K562 (cell line): Measurements from ENCODE around the gene MBNL1. TPM values are rescaled to one million over a fixed set of nuclear protein-coding genes. Genes with fewer than 3 reads are reported as not detected.

Experiments used
- ATAC-seq: fragments of 200-7000 bp; cut with Tn5 transposase; 3 replicates; pipeline ENCODE4 v1.9.1; 2020; ENCODE audit warnings: moderate library complexity
- BruUV-seq: library from RNA; stranded (reverse); fragments of 400-500 nt; replicated peaks from 2 replicates; lab custom pipeline; 2021; lab: Mats Ljungman, UMichigan
- CTCF ChIA-PET: fragments of 300-600 bp; formaldehyde crosslinking; extraction: SDS; loops from one replicate; lab custom pipeline; 2021; ENCODE audit warnings: low intra/inter-chr PET ratio; lab: Yijun Ruan, JAX
- POLR2A ChIA-PET: fragments of 300-600, 350-650 bp; sonication (Branson Sonifier 250); formaldehyde crosslinking; extraction: SDS; loops from one replicate; lab custom pipeline; 2021; ENCODE audit warnings: antibody characterized with exemption, inconsistent platforms; lab: Yijun Ruan, JAX
- DNase-seq, 4 experiments: peaks; one replicate each; pipeline versions ENCODE4 v3.0.0 to v3.0.0-alpha.2; 2011 to 2018; ENCODE audit warnings: low spot score in 3 of 4, mixed read lengths in 3 of 4; ENCODE audit errors: extremely low read depth in 1 of 4
- FAIRE-seq: peaks from 2 replicates; lab custom pipeline; 2011; peaks lifted over from hg19 to GRCh38; lab: Jason Lieb, UNC
- H2AFZ ChIP-seq: 2 replicates; pipeline ENCODE4 v1.6.0; 2011; ENCODE audit warnings: low read depth, low read length, control low read depth, inconsistent platforms
- H3K27ac ChIP-seq: fragments of 200-600 bp; 3 replicates; pipeline ENCODE4 v1.8.0; 2011; ENCODE audit warnings: low read depth, mild to moderate bottlenecking, control low read depth, inconsistent platforms, low read length, moderate library complexity, mixed read lengths; ENCODE audit errors: extremely low read depth
- H3K27me3 ChIP-seq, 2 experiments: fragments of 300-600 bp in 1 of 2; 2 replicates in 1 of 2; 3 replicates in 1 of 2; pipeline versions ENCODE4 v1.6.0 to v1.8.0; 2011; ENCODE audit warnings: inconsistent platforms in 2 of 2, low read length in 2 of 2, mild to moderate bottlenecking in 1 of 2, mixed read lengths in 1 of 2, moderate library complexity in 1 of 2; ENCODE audit not compliant: control insufficient read depth in 2 of 2, insufficient read depth in 2 of 2
- H3K36me3 ChIP-seq: fragments of 300-600 bp; 3 replicates; pipeline ENCODE4 v1.8.0; 2011; ENCODE audit warnings: mild to moderate bottlenecking, low read length, inconsistent platforms; ENCODE audit not compliant: control insufficient read depth, insufficient read depth
- H3K4me1 ChIP-seq, 2 experiments: fragments of 200-600 bp in 1 of 2; replicated peaks in 1 of 2; 2 replicates in 1 of 2; 3 replicates in 1 of 2; pipeline versions ENCODE4 v1.5.1 to v1.8.0; 2011; ENCODE audit warnings: inconsistent platforms in 2 of 2, low read length in 2 of 2, mild to moderate bottlenecking in 1 of 2, mixed read lengths in 1 of 2, moderate library complexity in 1 of 2; ENCODE audit not compliant: control insufficient read depth in 2 of 2, insufficient read depth in 2 of 2
- H3K4me2 ChIP-seq: 2 replicates; pipeline ENCODE4 v1.6.1; 2011; ENCODE audit warnings: low read length, control low read depth, inconsistent platforms, mixed read lengths; ENCODE audit not compliant: insufficient read depth
- H3K4me3 ChIP-seq: fragments of 200-600 bp; sonication (generic), shearing (Covaris generic); 2 replicates; pipeline ENCODE4 v1.5.1; 2016; ENCODE audit warnings: control low read depth, inconsistent platforms
- H3K79me2 ChIP-seq: fragments of 200-600 bp; 3 replicates; pipeline ENCODE4 v1.8.0; 2011; ENCODE audit warnings: low read length, inconsistent platforms; ENCODE audit not compliant: control insufficient read depth, insufficient read depth
- H3K9ac ChIP-seq, 2 experiments: 2 replicates each; pipeline versions ENCODE4 v1.6.0 to v1.6.1; 2011; ENCODE audit warnings: low read depth in 2 of 2, low read length in 2 of 2, control low read depth in 1 of 2, inconsistent platforms in 1 of 2, mild to moderate bottlenecking in 1 of 2, mixed read lengths in 1 of 2; ENCODE audit not compliant: insufficient read depth in 1 of 2
- H3K9me1 ChIP-seq: one replicate; pipeline ENCODE4 v1.6.0; 2011; ENCODE audit warnings: inconsistent platforms, mild to moderate bottlenecking, low read length, moderate library complexity; ENCODE audit not compliant: control insufficient read depth, insufficient read depth
- H3K9me3 ChIP-seq: replicated peaks from 2 replicates; pipeline ENCODE4 v1.5.1; 2011; ENCODE audit warnings: low read depth, low read length, inconsistent platforms; ENCODE audit not compliant: control insufficient read depth, insufficient read depth
- H4K20me1 ChIP-seq: replicated peaks from 2 replicates; pipeline ENCODE4 v1.6.1; 2011; ENCODE audit warnings: low read length, inconsistent platforms, mixed read lengths; ENCODE audit not compliant: control insufficient read depth, insufficient read depth
- ZNF639 ChIP-seq, 2 experiments: fragments of 200-800 bp in 1 of 2; sonication (Bioruptor generic) in 1 of 2; sonication (generic) in 1 of 2; formaldehyde crosslinking in 1 of 2; IDR thresholded peaks in 1 of 2; conservative IDR thresholded peaks in 1 of 2; 2 replicates each; pipeline versions ENCODE4 v1.5.0 to v1.6.1; 2016 to 2020; ENCODE audit warnings: missing compliant biosample characterization in 1 of 2, missing genetic modification characterization in 1 of 2, missing genetic modification reagents in 1 of 2
- WGBS: fragments of 100-300 bp; shearing (Covaris generic); methylation state at CpG from one replicate; pipeline ENCODE4 v1.1.6; 2016; ENCODE audit warnings: low coverage, mixed read lengths; ENCODE audit not compliant: insufficient coverage; ENCODE audit errors: missing lambda C conversion rate; 5-methylcytosine and 5-hydroxymethylcytosine counted together
- in situ Hi-C: fragments of 300-500 bp; cut with MboI; formaldehyde crosslinking; loops from 4 replicates; pipeline ENCODE4 v1.15.0; 2018; ENCODE audit warnings: inconsistent platforms, mixed read lengths
- intact Hi-C: fragments of 100-400 bp; cut with micrococcal nuclease; formaldehyde crosslinking; loops from 2 replicates; pipeline ENCODE4 v1.14.2; 2022
- polyA plus RNA-seq, 8 experiments: library from polyadenylated mRNA; depleted of rRNA in 4 of 8; stranded (reverse) in 5 of 8; unstranded in 3 of 8; fragments of >200 nt; fragmentation: Nextera tagmentation in 2 of 8; fragmentation: Illumina TruSeq in 1 of 8; extraction: Ambion mirVana in 2 of 8; extraction: Trizol in 1 of 8; gene quantifications; 2 replicates each; pipeline versions ENCODE4 v1.2.1 to v1.2.3, GENCODE V29; 2011 to 2014; ENCODE audit warnings: inconsistent platforms in 1 of 8, missing spikeins in 1 of 8
- total RNA-seq, 7 experiments: library from RNA; depleted of rRNA in 6 of 7; stranded (reverse); fragments of >200 nt in 6 of 7; fragmentation: Illumina TruSeq in 2 of 7; extraction: Trizol in 2 of 7; gene quantifications; 2 replicates each; pipeline versions ENCODE4 v1.2.1 to v1.2.3, GENCODE V29; 2011 to 2021; ENCODE audit warnings: low replicate concordance in 1 of 7
- TF ChIP-seq, protein P1 (sequence below), 2 experiments: fragments of 450-650 bp in 1 of 2; sonication (generic) in 1 of 2; formaldehyde crosslinking in 1 of 2; IDR thresholded peaks; 2 replicates each; pipeline versions ENCODE4 v1.7.1 to v1.9.0; 2016 to 2022; ENCODE audit warnings: inconsistent platforms in 1 of 2, mild to moderate bottlenecking in 1 of 2, missing genetic modification reagents in 1 of 2

The MBNL1 gene
- total and polyA plus RNA-seq, 9 of the 15 experiments (the other 6 are each of a cell fraction or from before 2014, with no cell fraction given) = 70.3 to 243 (median 220) TPM

- 98% methylated on average over 2 of the region's 2 CpGs for WGBS
- Histone ChIP-seq H2AFZ (no peak overlapping the region), H3K9me3 (no peaks in the 10 kb centered on the region), H3K27me3 (no peaks in the 10 kb centered on the region), H3K9ac (no peak overlapping the region), H3K4me1 (no peaks in the 10 kb centered on the region), H3K4me3 (no peak overlapping the region), H4K20me1 (no peaks in the 10 kb centered on the region), H3K27ac (no peak overlapping the region), H3K4me2 (no peak overlapping the region), H3K36me3 (peaks cover 92% of the 10 kb centered on the region), H3K9me1 (no peaks in the 10 kb centered on the region), H3K79me2 (0 out of 3 replicates have a peak, but pooled peaks cover 4% of the 10 kb centered on the region)
- intact Hi-C loops = no loop called here
- no peak for TF ChIP-seq ZNF639 (CRISPR knock-in tag; conservative IDR thresholded peaks at IDR 0.05 in 1 of 2, IDR thresholded peaks at IDR 0.05 in 1 of 2)
- TF ChIP-seq, protein P1, sequence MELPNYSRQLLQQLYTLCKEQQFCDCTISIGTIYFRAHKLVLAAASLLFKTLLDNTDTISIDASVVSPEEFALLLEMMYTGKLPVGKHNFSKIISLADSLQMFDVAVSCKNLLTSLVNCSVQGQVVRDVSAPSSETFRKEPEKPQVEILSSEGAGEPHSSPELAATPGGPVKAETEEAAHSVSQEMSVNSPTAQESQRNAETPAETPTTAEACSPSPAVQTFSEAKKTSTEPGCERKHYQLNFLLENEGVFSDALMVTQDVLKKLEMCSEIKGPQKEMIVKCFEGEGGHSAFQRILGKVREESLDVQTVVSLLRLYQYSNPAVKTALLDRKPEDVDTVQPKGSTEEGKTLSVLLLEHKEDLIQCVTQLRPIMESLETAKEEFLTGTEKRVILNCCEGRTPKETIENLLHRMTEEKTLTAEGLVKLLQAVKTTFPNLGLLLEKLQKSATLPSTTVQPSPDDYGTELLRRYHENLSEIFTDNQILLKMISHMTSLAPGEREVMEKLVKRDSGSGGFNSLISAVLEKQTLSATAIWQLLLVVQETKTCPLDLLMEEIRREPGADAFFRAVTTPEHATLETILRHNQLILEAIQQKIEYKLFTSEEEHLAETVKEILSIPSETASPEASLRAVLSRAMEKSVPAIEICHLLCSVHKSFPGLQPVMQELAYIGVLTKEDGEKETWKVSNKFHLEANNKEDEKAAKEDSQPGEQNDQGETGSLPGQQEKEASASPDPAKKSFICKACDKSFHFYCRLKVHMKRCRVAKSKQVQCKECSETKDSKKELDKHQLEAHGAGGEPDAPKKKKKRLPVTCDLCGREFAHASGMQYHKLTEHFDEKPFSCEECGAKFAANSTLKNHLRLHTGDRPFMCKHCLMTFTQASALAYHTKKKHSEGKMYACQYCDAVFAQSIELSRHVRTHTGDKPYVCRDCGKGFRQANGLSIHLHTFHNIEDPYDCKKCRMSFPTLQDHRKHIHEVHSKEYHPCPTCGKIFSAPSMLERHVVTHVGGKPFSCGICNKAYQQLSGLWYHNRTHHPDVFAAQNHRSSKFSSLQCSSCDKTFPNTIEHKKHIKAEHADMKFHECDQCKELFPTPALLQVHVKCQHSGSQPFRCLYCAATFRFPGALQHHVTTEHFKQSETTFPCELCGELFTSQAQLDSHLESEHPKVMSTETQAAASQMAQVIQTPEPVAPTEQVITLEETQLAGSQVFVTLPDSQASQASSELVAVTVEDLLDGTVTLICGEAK (IDR thresholded peaks at IDR 0.05) = peak; percentile 85
- TF ChIP-seq, protein P1 (CRISPR knock-in tag; IDR thresholded peaks at IDR 0.05) = peak; percentile 81
- in situ Hi-C loops = no loop called here
- BruUV-seq = no TSS peak
- ChIA-PET CTCF (no interaction called here), POLR2A (interaction anchor here (0.6 to 1.5 kb wide), 2 partner anchors 11 to 377 kb away, joined by 3 to 4 read pairs; no protein-coding TSS in a partner anchor)
- ATAC-seq = no peak
- FAIRE-seq = no peak
- no peak for DNase-seq
Observed at GRCh38 chr3:152459572-152459971, 190.8 kb downstream of the MBNL1 start.
